GM12878 (cell line): ENCODE results near the gene MPPED1. TPM values are rescaled to one million over a fixed set of nuclear protein-coding genes. Genes with fewer than 3 reads are reported as not detected.

Experiments used
- ASH2L ChIP-seq: fragments of 300-600, 200-600 bp; sonication (generic); IDR thresholded peaks from 2 replicates; pipeline ENCODE4 v1.6.1; 2017; ENCODE audit warnings: low read depth, mild to moderate bottlenecking, borderline replicate concordance
- BCL11A ChIP-seq: IDR thresholded peaks from 2 replicates; pipeline ENCODE4 v1.6.1; 2011; ENCODE audit warnings: low read depth, low read length
- CEBPB ChIP-seq, 2 experiments: fragments of 150-350 bp in 1 of 2; IDR thresholded peaks; 2 replicates each; pipeline ENCODE4 v1.6.1; 2012 to 2014; ENCODE audit warnings: low read depth in 2 of 2, low read length in 2 of 2, borderline replicate concordance in 1 of 2, inconsistent platforms in 1 of 2
- CUX1 ChIP-seq: IDR thresholded peaks from 2 replicates; pipeline ENCODE4 v1.6.1; 2012; ENCODE audit warnings: improper control_type of control experiment, low read depth, low read length; ENCODE audit not compliant: insufficient replicate concordance
- E2F8 ChIP-seq: fragments of 450-650 bp; IDR thresholded peaks from 2 replicates; pipeline ENCODE4 v1.6.1; 2018; ENCODE audit warnings: mild to moderate bottlenecking, low read depth, moderate library complexity; ENCODE audit not compliant: partially characterized antibody
- IRF4 ChIP-seq: IDR thresholded peaks from 2 replicates; pipeline ENCODE4 v1.6.1; 2011; ENCODE audit warnings: low read depth, low read length
- MTA3 ChIP-seq: IDR thresholded peaks from 2 replicates; pipeline ENCODE4 v1.6.1; 2012; ENCODE audit warnings: low read length, inconsistent platforms, borderline replicate concordance
- MYC ChIP-seq: IDR thresholded peaks from 2 replicates; pipeline ENCODE4 v1.6.1; 2011; ENCODE audit warnings: mild to moderate bottlenecking, low read length, moderate library complexity, inconsistent platforms; ENCODE audit not compliant: insufficient read depth, insufficient replicate concordance, insufficient read length, severe bottlenecking
- NBN ChIP-seq: fragments of 450-650 bp; IDR thresholded peaks from 2 replicates; pipeline ENCODE4 v1.6.1; 2016
- PML ChIP-seq: IDR thresholded peaks from 2 replicates; pipeline ENCODE4 v1.6.1; 2012; ENCODE audit warnings: low read length, inconsistent platforms
- RAD51 ChIP-seq: fragments of 450-650 bp; IDR thresholded peaks from 2 replicates; pipeline ENCODE4 v1.6.1; 2016; ENCODE audit warnings: moderate library complexity, mild to moderate bottlenecking, inconsistent platforms
- RBBP5 ChIP-seq: fragments of 200-600 bp; sonication (generic); conservative IDR thresholded peaks from 2 replicates; pipeline ENCODE4 v1.6.1; 2016
- RFX5 ChIP-seq: IDR thresholded peaks from 2 replicates; pipeline ENCODE4 v1.6.1; 2011; ENCODE audit warnings: low read depth, low read length, improper control_type of control experiment
- RUNX3 ChIP-seq: IDR thresholded peaks from 2 replicates; pipeline ENCODE4 v1.6.1; 2012; ENCODE audit warnings: low read length, inconsistent platforms
- SMAD1 ChIP-seq: fragments of 450-650 bp; IDR thresholded peaks from 2 replicates; pipeline ENCODE4 v1.6.1; 2018; ENCODE audit warnings: mild to moderate bottlenecking, low read depth; ENCODE audit not compliant: partially characterized antibody
- SMARCA5 ChIP-seq: fragments of 450-650 bp; IDR thresholded peaks from 2 replicates; pipeline ENCODE4 v1.6.1; 2017; ENCODE audit warnings: mild to moderate bottlenecking
- SMC3 ChIP-seq: IDR thresholded peaks from 2 replicates; pipeline ENCODE4 v1.6.1; 2011; ENCODE audit warnings: low read length, improper control_type of control experiment, borderline replicate concordance
- SREBF1 ChIP-seq: IDR thresholded peaks from 2 replicates; pipeline ENCODE4 v1.6.1; 2012; ENCODE audit warnings: mild to moderate bottlenecking, low read length
- TCF12 ChIP-seq: IDR thresholded peaks from 2 replicates; pipeline ENCODE4 v1.6.1; 2011; ENCODE audit warnings: low read depth, mild to moderate bottlenecking, low read length
- ZNF217 ChIP-seq: fragments of 450-650 bp; IDR thresholded peaks from 2 replicates; pipeline ENCODE4 v1.6.1; 2017; ENCODE audit warnings: antibody characterized with exemption, mild to moderate bottlenecking
- ZNF24 ChIP-seq: fragments of 450-650 bp; IDR thresholded peaks from 2 replicates; pipeline ENCODE4 v1.6.1; 2017; ENCODE audit warnings: antibody characterized with exemption, mild to moderate bottlenecking
- ZNF384 ChIP-seq: IDR thresholded peaks from 2 replicates; pipeline ENCODE4 v1.6.1; 2012; ENCODE audit warnings: low read depth, mild to moderate bottlenecking, low read length, improper control_type of control experiment, borderline replicate concordance
- polyA plus RNA-seq, 11 experiments: library from polyadenylated mRNA; depleted of rRNA in 4 of 11; unstranded in 6 of 11; stranded (reverse) in 5 of 11; fragments of >200 nt; fragmentation: Nextera tagmentation in 4 of 11; fragmentation: Illumina TruSeq in 1 of 11; extraction: Ambion mirVana in 4 of 11; extraction: Trizol in 1 of 11; gene quantifications; 1 replicate in 1 of 11; 2 replicates in 10 of 11; pipeline versions ENCODE4 v1.2.1 to v1.2.3, GENCODE V29; 2011 to 2016; ENCODE audit warnings: inconsistent platforms in 2 of 11, missing spikeins in 2 of 11, low read depth in 1 of 11
- total RNA-seq, 4 experiments: library from RNA; depleted of rRNA in 3 of 4; stranded (reverse); fragments of >200 nt in 3 of 4; fragmentation: Illumina TruSeq in 1 of 4; extraction: Trizol in 1 of 4; gene quantifications; 2 replicates each; pipeline versions ENCODE4 v1.2.1 to v1.2.3, GENCODE V29; 2013 to 2021

MPPED1 gene
- total and polyA plus RNA-seq, 10 of the 15 experiments (the other 5 are each of a cell fraction or from before 2014, with no cell fraction given): 0.11 TPM; not detected in 9

GRCh38 chr22:43376765-43377547, 34.9 kb upstream of the MPPED1 start (continued):
- no peak for TF ChIP-seq CUX1
- TF ChIP-seq MYC: no peak
- no peak for TF ChIP-seq CEBPB (IDR thresholded peaks at IDR 0.05; ENCODE audit: borderline replicate concordance in 1 of 2, low read depth in 2 of 2, low read length in 2 of 2)
- no peak for TF ChIP-seq ASH2L
- peak; percentile 94 for TF ChIP-seq RUNX3
- TF ChIP-seq SMAD1: no peak
- TF ChIP-seq ZNF384: peak; percentile 83
- TF ChIP-seq TCF12: 0 out of 2 replicates have a peak, but pooled peaks have one; percentile 19
- peak; percentile 75; the same call in 1 of the 2 replicates for TF ChIP-seq BCL11A
- no peak for TF ChIP-seq SMC3
- no peak for TF ChIP-seq RFX5
- no peak for TF ChIP-seq E2F8
- no peak for TF ChIP-seq SREBF1
- no peak for TF ChIP-seq SMARCA5
- no peak for TF ChIP-seq RBBP5
- TF ChIP-seq MTA3: no peak
- no peak for TF ChIP-seq PML
- no peak for TF ChIP-seq ZNF24
- no peak for TF ChIP-seq RAD51
- no peak for TF ChIP-seq ZNF217
- 0 out of 2 replicates have a peak, but pooled peaks have one; percentile 43 for TF ChIP-seq IRF4
- 0 out of 2 replicates have a peak, but pooled peaks have one; percentile 48 for TF ChIP-seq NBN
